GM12873 (cell line): ENCODE results near the gene PRG3.

Experiments
- CTCF ChIP-seq: IDR thresholded peaks from 2 replicates; pipeline ENCODE4 v1.5.1; 2012; ENCODE audit warnings: low read depth, mild to moderate bottlenecking, moderate library complexity, low read length, control low read depth; ENCODE audit not compliant: insufficient read depth; ENCODE audit errors: missing control alignments

Gene PRG3

GRCh38 chr11:57363131-57364080, 17.5 kb downstream of the PRG3 start:
- no peak for TF ChIP-seq CTCF

GRCh38 chr11:57361926-57362325, 19.0 kb downstream of the PRG3 start:
- TF ChIP-seq CTCF: no peak

GRCh38 chr11:57360991-57361390, 20.0 kb downstream of the PRG3 start:
- no peak for TF ChIP-seq CTCF

- no peak for TF ChIP-seq CTCF
These were observed 20.9 kb downstream of the PRG3 start for GRCh38 chr11:57359896-57360690.

GRCh38 chr11:57359396-57359795, 21.6 kb downstream of the PRG3 start:
- no peak for TF ChIP-seq CTCF

- TF ChIP-seq CTCF: no peak
These were observed 22.0 kb downstream of the PRG3 start for GRCh38 chr11:57358991-57359390.

- no peak for TF ChIP-seq CTCF
These were observed 22.4 kb downstream of the PRG3 start for GRCh38 chr11:57358543-57358961.
